HepG2 (cell line): ENCODE data around the gene PARS2. TPM values are rescaled to one million over a fixed set of nuclear protein-coding genes. Genes with fewer than 3 reads are reported as not detected.

Experiments
- ATAC-seq: fragments of 200-7000 bp; cut with Tn5 transposase; 3 replicates; pipeline ENCODE4 v1.9.1; 2020; ENCODE audit warnings: mild to moderate bottlenecking, moderate library complexity
- BruUV-seq: library from RNA; stranded (reverse); fragments of 400-500 nt; replicated peaks from 2 replicates; lab custom pipeline; 2021; lab: Mats Ljungman, UMichigan
- CTCF ChIA-PET: fragments of 300-600 bp; formaldehyde crosslinking; extraction: SDS; loops from one replicate; lab custom pipeline; 2021; ENCODE audit warnings: low total read pairs, inconsistent platforms, low intra/inter-chr PET ratio; lab: Yijun Ruan, JAX
- POLR2A ChIA-PET: fragments of 350-600 bp; sonication (Branson Sonifier 250); formaldehyde crosslinking; loops from one replicate; lab custom pipeline; 2020; ENCODE audit warnings: antibody characterized with exemption, inconsistent platforms; lab: Yijun Ruan, JAX
- DNase-seq: peaks from one replicate; pipeline ENCODE4 v3.0.0-alpha.2; 2015; ENCODE audit warnings: low spot score
- FAIRE-seq: peaks from 3 replicates; lab custom pipeline; 2011; peaks lifted over from hg19 to GRCh38; lab: Jason Lieb, UNC
- H2AFZ ChIP-seq: one replicate; pipeline ENCODE4 v1.6.1; 2011; ENCODE audit warnings: low read length, inconsistent platforms
- H3K27ac ChIP-seq: fragments of 300-600 bp; 3 replicates; pipeline ENCODE4 v1.8.0; 2011; ENCODE audit warnings: mixed run types, mild to moderate bottlenecking, mixed read lengths, low read length, inconsistent platforms; ENCODE audit not compliant: insufficient read depth; ENCODE audit errors: extremely low read length
- H3K27me3 ChIP-seq, 2 experiments: fragments of 200-600 bp in 1 of 2; 2 replicates in 1 of 2; 3 replicates in 1 of 2; pipeline versions ENCODE4 v1.6.0 to v1.8.0; 2011; ENCODE audit warnings: low read length in 2 of 2, mild to moderate bottlenecking in 2 of 2, moderate library complexity in 2 of 2, inconsistent platforms in 1 of 2; ENCODE audit not compliant: insufficient read depth in 2 of 2, control insufficient read depth in 1 of 2
- H3K36me3 ChIP-seq, 2 experiments: fragments of 200-600 bp in 1 of 2; replicated peaks in 1 of 2; 2 replicates in 1 of 2; 3 replicates in 1 of 2; pipeline versions ENCODE4 v1.5.1 to v1.8.0; 2011; ENCODE audit warnings: low read length in 2 of 2, inconsistent platforms in 1 of 2; ENCODE audit not compliant: insufficient read depth in 2 of 2, control insufficient read depth in 1 of 2
- H3K4me1 ChIP-seq: 2 replicates; pipeline ENCODE4 v1.5.1; 2012; ENCODE audit warnings: low read length, inconsistent platforms; ENCODE audit not compliant: insufficient read depth
- H3K4me2 ChIP-seq: 2 replicates; pipeline ENCODE4 v1.6.0; 2011; ENCODE audit warnings: low read depth, low read length, inconsistent platforms
- H3K4me3 ChIP-seq, 3 experiments: fragments of 200-600 bp in 1 of 3; sonication (generic), shearing (Covaris generic) in 1 of 3; replicated peaks in 1 of 3; 2 replicates each; pipeline ENCODE4 v1.5.1; 2011 to 2016; ENCODE audit warnings: low read length in 3 of 3, inconsistent platforms in 2 of 3, low read depth in 2 of 3, mild to moderate bottlenecking in 2 of 3, control low read depth in 1 of 3, mixed read lengths in 1 of 3; ENCODE audit not compliant: insufficient read depth in 1 of 3
- H3K79me2 ChIP-seq: one replicate; pipeline ENCODE4 v1.6.1; 2011; ENCODE audit warnings: low read length, inconsistent platforms; ENCODE audit not compliant: insufficient read depth
- H3K9ac ChIP-seq: 2 replicates; pipeline ENCODE4 v1.6.0; 2011; ENCODE audit warnings: mild to moderate bottlenecking, low read depth, low read length, inconsistent platforms; ENCODE audit not compliant: insufficient read depth
- H3K9me3 ChIP-seq: 2 replicates; pipeline ENCODE4 v1.5.1; 2012; ENCODE audit warnings: mild to moderate bottlenecking, low read length
- H4K20me1 ChIP-seq: 2 replicates; pipeline ENCODE4 v1.6.0; 2011; ENCODE audit warnings: inconsistent platforms, mild to moderate bottlenecking, low read length, moderate library complexity; ENCODE audit not compliant: insufficient read depth
- BORCS8-MEF2B ChIP-seq: sonication (generic); formaldehyde crosslinking; IDR thresholded peaks from 2 replicates; pipeline ENCODE4 v1.8.0; 2022; ENCODE audit warnings: mild to moderate bottlenecking, missing genetic modification reagents
- GABPA ChIP-seq, 2 experiments: IDR thresholded peaks; 2 replicates each; pipeline ENCODE4 v1.6.1; 2011 to 2016; ENCODE audit warnings: low read depth in 2 of 2, low read length in 1 of 2, missing biosample characterization in 1 of 2, missing genetic modification characterization in 1 of 2
- KDM2A ChIP-seq: sonication (generic); formaldehyde crosslinking; IDR thresholded peaks from 2 replicates; pipeline ENCODE4 v1.4.0; 2020; ENCODE audit warnings: low read depth, missing genetic modification reagents, borderline replicate concordance
- KDM3A ChIP-seq: IDR thresholded peaks from 2 replicates; pipeline ENCODE4 v1.6.1; 2018; ENCODE audit warnings: low read depth, missing compliant biosample characterization
- PPARG ChIP-seq: conservative IDR thresholded peaks from 2 replicates; pipeline ENCODE4 v1.6.1; 2016; ENCODE audit warnings: missing biosample characterization, missing genetic modification reagents
- RELA ChIP-seq: sonication (generic); formaldehyde crosslinking; IDR thresholded peaks from 2 replicates; pipeline ENCODE4 v1.4.0; 2020; ENCODE audit warnings: missing genetic modification reagents
- RFX5 ChIP-seq: IDR thresholded peaks from 2 replicates; pipeline ENCODE4 v1.6.1; 2011; ENCODE audit warnings: low read depth, low read length, improper control_type of control experiment
- ZBTB7B ChIP-seq: sonication (generic); formaldehyde crosslinking; IDR thresholded peaks from 2 replicates; pipeline ENCODE4 v1.4.0; 2020; ENCODE audit warnings: missing genetic modification reagents
- ZEB1 ChIP-seq: IDR thresholded peaks from 2 replicates; pipeline ENCODE4 v1.6.1; 2012; ENCODE audit warnings: mild to moderate bottlenecking, low read depth, inconsistent platforms; ENCODE audit not compliant: insufficient replicate concordance
- ZFP62 ChIP-seq: sonication (generic); formaldehyde crosslinking; IDR thresholded peaks from 2 replicates; pipeline ENCODE4 v1.4.0; 2020; ENCODE audit warnings: missing genetic modification reagents
- ZNF205 ChIP-seq: IDR thresholded peaks from 2 replicates; pipeline ENCODE4 v1.6.1; 2018; ENCODE audit warnings: missing biosample characterization, missing genetic modification reagents
- ZNF629 ChIP-seq: sonication (generic); formaldehyde crosslinking; conservative IDR thresholded peaks from 2 replicates; pipeline ENCODE4 v1.5.0; 2020; ENCODE audit warnings: missing genetic modification reagents
- WGBS: methylation state at CpG from one replicate; pipeline ENCODE4 v1.1.6; 2017; ENCODE audit warnings: low lambda C conversion rate; 5-methylcytosine and 5-hydroxymethylcytosine counted together
- in situ Hi-C: cut with HindIII; loops from 2 replicates; pipeline ENCODE4 v1.10.0; 2017; ENCODE audit warnings: low pct_unique_long_range_greater_than_20kb; ENCODE audit not compliant: extremely low pct_ligation_motif_present
- intact Hi-C: fragments of 100-400 bp; cut with micrococcal nuclease; formaldehyde crosslinking; loops from one replicate; pipeline ENCODE4 v1.10.0; 2022; ENCODE audit not compliant: unreplicated experiment
- polyA plus RNA-seq, 8 experiments: library from polyadenylated mRNA; depleted of rRNA in 3 of 8; stranded (reverse) in 7 of 8; unstranded in 1 of 8; fragments of >200 nt; fragmentation: Illumina TruSeq in 4 of 8; extraction: Trizol in 4 of 8; gene quantifications; 2 replicates each; pipeline versions ENCODE4 v1.2.1 to v1.2.3, GENCODE V29; 2011 to 2016; ENCODE audit warnings: low read depth in 4 of 8, missing spikeins in 1 of 8, mixed read lengths in 1 of 8; ENCODE audit not compliant: insufficient read depth in 1 of 8
- total RNA-seq, 5 experiments: library from RNA; depleted of rRNA; stranded (reverse); fragments of >200 nt; fragmentation: Illumina TruSeq; extraction: Trizol; gene quantifications; 2 replicates each; pipeline ENCODE4 v1.2.3, GENCODE V29; 2016; ENCODE audit warnings: low read depth in 1 of 5
- TF ChIP-seq, protein P1 (sequence below): sonication (generic); formaldehyde crosslinking; IDR thresholded peaks from 2 replicates; pipeline ENCODE4 v1.8.0; 2022; ENCODE audit warnings: mild to moderate bottlenecking, missing genetic modification reagents, moderate library complexity
- TF ChIP-seq, protein P2 (sequence below): conservative IDR thresholded peaks from 2 replicates; pipeline ENCODE4 v1.6.1; 2018; ENCODE audit warnings: missing genetic modification reagents

PARS2 gene
- total and polyA plus RNA-seq, 2 of the 13 experiments (the other 11 are each of a cell fraction or from before 2014, with no cell fraction given), result 2.4 to 4.6 TPM

DNA sequence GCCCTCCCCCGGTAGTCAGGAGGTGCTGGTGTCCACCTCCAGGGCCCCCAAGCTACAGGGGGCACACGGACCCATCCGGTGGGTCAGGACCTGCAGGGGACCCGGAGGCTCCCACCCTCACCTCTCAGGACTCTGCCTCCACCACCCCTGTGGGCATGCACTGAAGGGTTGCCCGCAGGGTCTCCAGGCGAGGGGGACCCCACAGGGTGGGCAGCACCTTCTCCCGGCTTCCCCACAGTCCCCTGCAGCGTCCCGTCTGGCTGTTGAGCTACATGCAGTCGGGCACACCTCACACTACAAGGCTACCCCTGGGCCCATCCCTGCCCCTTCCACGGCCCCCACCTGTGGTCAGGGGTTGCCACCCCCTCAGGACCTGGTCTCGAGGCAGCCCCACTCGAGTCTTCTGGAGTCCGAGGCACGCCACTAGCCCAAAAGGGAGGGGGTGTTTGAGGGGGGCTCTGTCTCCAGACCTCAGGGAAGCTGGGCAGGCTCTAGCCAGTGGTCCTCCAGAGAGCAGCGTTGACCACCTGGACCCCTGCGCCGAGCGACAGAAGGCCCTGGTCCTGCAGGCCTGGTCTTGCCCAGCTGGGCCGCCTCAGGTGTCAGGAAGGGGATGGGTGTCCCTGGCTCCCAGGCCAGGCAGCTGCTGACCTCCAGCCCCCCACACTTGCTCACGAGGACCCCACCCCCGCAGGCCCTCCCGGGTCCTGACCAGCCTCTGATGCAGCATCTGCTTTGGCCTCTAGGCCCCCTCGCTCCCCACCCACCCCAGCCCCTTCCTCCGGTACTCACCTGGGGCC lies 9.6 kb downstream of the PARS2 start:
- Histone ChIP-seq H3K79me2 (no peaks in the 10 kb centered on the region), H3K4me2 (no peak overlapping the region), H3K9me3 (no peaks in the 10 kb centered on the region), H3K36me3 (peaks cover 1 to 19% of the 10 kb centered on the region in 2 experiments; a peak in 2 of 5 replicates), H3K27me3 (no peaks in the 10 kb centered on the region), H2AFZ (no peak overlapping the region)
- intact Hi-C loops, result no loop called here
- POLR2A ChIA-PET, result no interaction called here
- TF ChIP-seq ZFP62 (no peak), RELA (CRISPR knock-in tag) (no peak), RFX5 (no peak), KDM2A (CRISPR knock-in tag) (no peak), ZNF629 (no peak), ZBTB7B (no peak), PPARG (no peak), BORCS8-MEF2B (CRISPR knock-in tag) (no peak), ZEB1 (no peak), GABPA (IDR thresholded peaks at IDR 0.05; ENCODE audit: low read depth, low read length) (no peak), GABPA (CRISPR knock-in tag; IDR thresholded peaks at IDR 0.05; ENCODE audit: low read depth) (no peak), KDM3A (no peak), ZNF205 (CRISPR knock-in tag) (no peak)
- TF ChIP-seq, protein P1, sequence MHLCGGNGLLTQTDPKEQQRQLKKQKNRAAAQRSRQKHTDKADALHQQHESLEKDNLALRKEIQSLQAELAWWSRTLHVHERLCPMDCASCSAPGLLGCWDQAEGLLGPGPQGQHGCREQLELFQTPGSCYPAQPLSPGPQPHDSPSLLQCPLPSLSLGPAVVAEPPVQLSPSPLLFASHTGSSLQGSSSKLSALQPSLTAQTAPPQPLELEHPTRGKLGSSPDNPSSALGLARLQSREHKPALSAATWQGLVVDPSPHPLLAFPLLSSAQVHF (CRISPR knock-in tag), result no peak
- TF ChIP-seq, protein P2, sequence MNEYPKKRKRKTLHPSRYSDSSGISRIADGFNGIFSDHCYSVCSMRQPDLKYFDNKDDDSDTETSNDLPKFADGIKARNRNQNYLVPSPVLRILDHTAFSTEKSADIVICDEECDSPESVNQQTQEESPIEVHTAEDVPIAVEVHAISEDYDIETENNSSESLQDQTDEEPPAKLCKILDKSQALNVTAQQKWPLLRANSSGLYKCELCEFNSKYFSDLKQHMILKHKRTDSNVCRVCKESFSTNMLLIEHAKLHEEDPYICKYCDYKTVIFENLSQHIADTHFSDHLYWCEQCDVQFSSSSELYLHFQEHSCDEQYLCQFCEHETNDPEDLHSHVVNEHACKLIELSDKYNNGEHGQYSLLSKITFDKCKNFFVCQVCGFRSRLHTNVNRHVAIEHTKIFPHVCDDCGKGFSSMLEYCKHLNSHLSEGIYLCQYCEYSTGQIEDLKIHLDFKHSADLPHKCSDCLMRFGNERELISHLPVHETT (CRISPR knock-in tag), result no peak
- TF ChIP-seq, all 625 proteins: peak for 0
- H3K4me1 ChIP-seq, result no peaks in the 10 kb centered on the region
- WGBS, result 98% methylated on average over 8 of the region's 25 CpGs
- no peak overlapping the region for H3K27ac ChIP-seq
- in situ Hi-C loops, result no loop called here
- DNase-seq, result no peak
- no peak for ATAC-seq
- no peak overlapping the region for H3K4me3 ChIP-seq
- no peak for FAIRE-seq
- no TSS peak for BruUV-seq
- no peak overlapping the region for H3K9ac ChIP-seq
- no peaks in the 10 kb centered on the region for H4K20me1 ChIP-seq
- CTCF ChIA-PET, result no interaction called here
